Endothelial cell of umbilical vein (primary cell): ENCODE data around the gene CEBPB. TPM values are rescaled to one million over a fixed set of nuclear protein-coding genes. Genes with fewer than 3 reads are reported as not detected.

Source experiments
- BruUV-seq: library from RNA; stranded (reverse); fragments of 400-500 nt; replicated peaks from 2 replicates; lab custom pipeline; 2021; lab: Mats Ljungman, UMichigan
- CTCF ChIA-PET: fragments of 300-600, 350-600 bp; sonication (Branson Sonifier 250); formaldehyde crosslinking; loops from one replicate; lab custom pipeline; 2021; ENCODE audit warnings: antibody characterized with exemption, inconsistent platforms; lab: Charles Lee
- POLR2A ChIA-PET: fragments of 300-600, 350-600 bp; sonication (Branson Sonifier 250); formaldehyde crosslinking; loops from one replicate; lab custom pipeline; 2021; ENCODE audit warnings: antibody characterized with exemption, inconsistent platforms; lab: Charles Lee
- DNase-seq: peaks from one replicate; pipeline ENCODE4 v3.0.0-alpha.2; 2011; ENCODE audit warnings: low read depth, low spot score
- FAIRE-seq: peaks from 2 replicates; lab custom pipeline; 2011; peaks lifted over from hg19 to GRCh38; lab: Jason Lieb, UNC
- H2AFZ ChIP-seq: 2 replicates; pipeline ENCODE4 v1.6.0; 2012; ENCODE audit warnings: low read depth, low read length, control low read depth, inconsistent platforms
- H3K27ac ChIP-seq: 2 replicates; pipeline ENCODE4 v1.5.1; 2011; ENCODE audit warnings: low read depth, mild to moderate bottlenecking, control low read depth, low read length, moderate library complexity; ENCODE audit not compliant: insufficient read depth
- H3K27me3 ChIP-seq, 2 experiments: 2 replicates each; pipeline versions ENCODE4 v1.6.0 to v1.6.1; 2011; ENCODE audit warnings: low read length in 2 of 2, mixed read lengths in 1 of 2; ENCODE audit not compliant: control insufficient read depth in 2 of 2, insufficient read depth in 2 of 2
- H3K36me3 ChIP-seq, 2 experiments: 2 replicates in 1 of 2; 3 replicates in 1 of 2; pipeline ENCODE4 v1.5.1; 2011; ENCODE audit warnings: low read length in 2 of 2, mild to moderate bottlenecking in 1 of 2, moderate library complexity in 1 of 2; ENCODE audit not compliant: control insufficient read depth in 2 of 2, insufficient read depth in 2 of 2; ENCODE audit errors: extremely low read depth in 1 of 2
- H3K4me1 ChIP-seq: 3 replicates; pipeline ENCODE4 v1.5.1; 2011; ENCODE audit warnings: mild to moderate bottlenecking, low read length; ENCODE audit not compliant: control insufficient read depth, insufficient read depth; ENCODE audit errors: extremely low read depth
- H3K4me2 ChIP-seq: 2 replicates; pipeline ENCODE4 v1.6.1; 2011; ENCODE audit warnings: low read length, control low read depth, mixed read lengths; ENCODE audit not compliant: insufficient read depth
- H3K4me3 ChIP-seq, 3 experiments: fragments of 200-600 bp in 1 of 3; sonication (generic), shearing (Covaris generic) in 1 of 3; replicated peaks in 1 of 3; 2 replicates each; pipeline ENCODE4 v1.5.1; 2011 to 2016; ENCODE audit warnings: control low read depth in 3 of 3, low read length in 3 of 3, mild to moderate bottlenecking in 2 of 3, inconsistent platforms in 1 of 3, low read depth in 1 of 3, moderate library complexity in 1 of 3; ENCODE audit not compliant: insufficient read depth in 1 of 3
- H3K79me2 ChIP-seq: 2 replicates; pipeline ENCODE4 v1.6.0; 2012; ENCODE audit warnings: low read length, inconsistent platforms; ENCODE audit not compliant: control insufficient read depth, insufficient read depth
- H3K9ac ChIP-seq: replicated peaks from 2 replicates; pipeline ENCODE3; 2011; ENCODE audit warnings: low read length, control low read depth; ENCODE audit not compliant: insufficient read depth; ENCODE audit errors: extremely low read depth
- H3K9me1 ChIP-seq: replicated peaks from 3 replicates; pipeline ENCODE4 v1.6.0; 2011; ENCODE audit warnings: mild to moderate bottlenecking, low read length; ENCODE audit not compliant: control insufficient read depth, insufficient read depth; ENCODE audit errors: extremely low read depth
- H3K9me3 ChIP-seq: replicated peaks from 2 replicates; pipeline ENCODE4 v1.5.1; 2012; ENCODE audit warnings: low read length, inconsistent platforms; ENCODE audit not compliant: control insufficient read depth, insufficient read depth
- H4K20me1 ChIP-seq: replicated peaks from 2 replicates; pipeline ENCODE3; 2011; ENCODE audit warnings: mild to moderate bottlenecking, low read length; ENCODE audit not compliant: control insufficient read depth, insufficient read depth; ENCODE audit errors: extremely low read depth
- EZH2 ChIP-seq: IDR thresholded peaks from 2 replicates; pipeline ENCODE4 v1.6.1; 2012; ENCODE audit warnings: borderline replicate concordance, low read depth, mild to moderate bottlenecking, moderate library complexity, low read length, inconsistent platforms; ENCODE audit not compliant: severe bottlenecking
- FOS ChIP-seq: IDR thresholded peaks from 2 replicates; pipeline ENCODE4 v1.6.1; 2011; ENCODE audit warnings: mild to moderate bottlenecking, low read length, moderate library complexity, borderline replicate concordance; ENCODE audit not compliant: insufficient read depth
- GATA2 ChIP-seq: IDR thresholded peaks from 2 replicates; pipeline ENCODE4 v1.7.0; 2011; ENCODE audit warnings: low read depth, mild to moderate bottlenecking, moderate library complexity, mixed read lengths, low read length; ENCODE audit not compliant: insufficient read length, insufficient read depth
- JUN ChIP-seq: IDR thresholded peaks from 2 replicates; pipeline ENCODE4 v1.6.1; 2011; ENCODE audit warnings: borderline replicate concordance, low read depth; ENCODE audit not compliant: insufficient read length, insufficient read depth
- MAX ChIP-seq: IDR thresholded peaks from 2 replicates; pipeline ENCODE4 v1.6.1; 2011; ENCODE audit not compliant: insufficient read depth, insufficient read length
- MYC ChIP-seq: IDR thresholded peaks from one replicate; pipeline ENCODE4 v1.6.1; 2011; ENCODE audit warnings: mild to moderate bottlenecking, low read depth, low read length
- POLR2A ChIP-seq: IDR thresholded peaks from 2 replicates; pipeline ENCODE4 v1.6.1; 2012; ENCODE audit warnings: low read depth, mild to moderate bottlenecking, control low read depth, low read length
- POLR2AphosphoS5 ChIP-seq: IDR thresholded peaks from 2 replicates; pipeline ENCODE4 v1.6.1; 2012; ENCODE audit warnings: low read depth, mild to moderate bottlenecking, control low read depth, low read length, moderate library complexity; ENCODE audit not compliant: insufficient read depth
- dilution Hi-C: fragments of 300-500 bp; cut with MboI; formaldehyde crosslinking; loops from one replicate; pipeline ENCODE4 v1.15.0; 2019; ENCODE audit warnings: low sequenced_read_pairs; ENCODE audit not compliant: extremely low pct_ligation_motif_present
- intact Hi-C: fragments of 100-400 bp; cut with micrococcal nuclease; formaldehyde crosslinking; loops from one replicate; pipeline ENCODE4 v1.10.0; 2022
- polyA plus RNA-seq, 4 experiments: library from polyadenylated mRNA; depleted of rRNA in 3 of 4; stranded (reverse) in 3 of 4; unstranded in 1 of 4; fragments of >200 nt; gene quantifications; 2 replicates each; pipeline versions ENCODE4 v1.2.1 to v1.2.3, GENCODE V29; 2011 to 2012; ENCODE audit warnings: missing spikeins in 1 of 4
- total RNA-seq: library from RNA; stranded (reverse); gene quantifications from 2 replicates; pipeline ENCODE4 v1.2.3, GENCODE V29; 2021
- TF ChIP-seq, protein P1 (sequence below), 2 donors: IDR thresholded peaks; 1 replicate in 1 of 2; 2 replicates in 1 of 2; pipeline ENCODE4 v1.5.1; 2011; ENCODE audit warnings: low read length in 2 of 2, mild to moderate bottlenecking in 2 of 2, moderate library complexity in 2 of 2, control low read depth in 1 of 2, inconsistent platforms in 1 of 2, low read depth in 1 of 2; ENCODE audit not compliant: insufficient read depth in 1 of 2; ENCODE audit errors: extremely low read depth in 1 of 2

The CEBPB gene
- total and polyA plus RNA-seq, 2 donors (not counting 3 experiments of a cell fraction or from before 2014, with no cell fraction given): 3.7 to 11.4 TPM

DNA sequence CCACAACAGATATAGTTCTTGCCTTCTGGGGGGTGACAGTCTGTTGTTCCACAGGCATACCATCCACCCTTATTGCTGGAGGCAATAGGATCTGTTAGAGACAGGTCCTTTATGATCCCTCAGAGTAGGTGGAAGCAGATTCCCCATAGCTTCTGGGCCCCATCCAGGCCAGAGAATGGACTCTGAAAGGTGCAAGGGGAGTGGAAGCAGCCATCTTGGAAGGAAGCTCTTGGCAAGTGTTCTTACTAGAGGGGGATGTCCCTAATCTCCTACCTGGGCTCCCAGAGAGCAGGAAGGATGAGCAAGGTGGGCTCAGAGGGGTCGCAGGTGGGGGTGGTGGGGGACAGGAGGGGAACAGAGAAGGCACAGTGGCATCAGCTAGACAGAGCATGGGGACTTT, 33.4 kb downstream of the CEBPB start:
- Histone ChIP-seq H3K4me1 (no peaks in the 10 kb centered on the region), H3K4me2 (no peak overlapping the region), H3K27me3 (no peaks in the 10 kb centered on the region), H3K9ac (no peak overlapping the region), H3K4me3 (no peak overlapping the region), H3K36me3 (no peaks in the 10 kb centered on the region), H3K79me2 (no peaks in the 10 kb centered on the region), H3K9me3 (no peaks in the 10 kb centered on the region), H3K27ac (no peak overlapping the region), H2AFZ (no peak overlapping the region), H3K9me1 (no peaks in the 10 kb centered on the region), H4K20me1 (no peaks in the 10 kb centered on the region)
- no peak for DNase-seq
- FAIRE-seq: no peak
- dilution Hi-C loops: no loop called here
- ChIA-PET POLR2A (interaction anchor here (0.7 kb wide), 1 partner anchor 66 kb away, joined by 6 read pairs; no protein-coding TSS in a partner anchor), CTCF (no interaction called here)
- BruUV-seq: no TSS peak
- intact Hi-C loops: no loop called here
- TF ChIP-seq EZH2: no peak
- TF ChIP-seq GATA2: no peak
- TF ChIP-seq FOS: no peak
- no peak for TF ChIP-seq MYC
- TF ChIP-seq POLR2A: no peak
- TF ChIP-seq POLR2AphosphoS5: no peak
- no peak for TF ChIP-seq JUN
- no peak for TF ChIP-seq MAX
- TF ChIP-seq, protein P1, sequence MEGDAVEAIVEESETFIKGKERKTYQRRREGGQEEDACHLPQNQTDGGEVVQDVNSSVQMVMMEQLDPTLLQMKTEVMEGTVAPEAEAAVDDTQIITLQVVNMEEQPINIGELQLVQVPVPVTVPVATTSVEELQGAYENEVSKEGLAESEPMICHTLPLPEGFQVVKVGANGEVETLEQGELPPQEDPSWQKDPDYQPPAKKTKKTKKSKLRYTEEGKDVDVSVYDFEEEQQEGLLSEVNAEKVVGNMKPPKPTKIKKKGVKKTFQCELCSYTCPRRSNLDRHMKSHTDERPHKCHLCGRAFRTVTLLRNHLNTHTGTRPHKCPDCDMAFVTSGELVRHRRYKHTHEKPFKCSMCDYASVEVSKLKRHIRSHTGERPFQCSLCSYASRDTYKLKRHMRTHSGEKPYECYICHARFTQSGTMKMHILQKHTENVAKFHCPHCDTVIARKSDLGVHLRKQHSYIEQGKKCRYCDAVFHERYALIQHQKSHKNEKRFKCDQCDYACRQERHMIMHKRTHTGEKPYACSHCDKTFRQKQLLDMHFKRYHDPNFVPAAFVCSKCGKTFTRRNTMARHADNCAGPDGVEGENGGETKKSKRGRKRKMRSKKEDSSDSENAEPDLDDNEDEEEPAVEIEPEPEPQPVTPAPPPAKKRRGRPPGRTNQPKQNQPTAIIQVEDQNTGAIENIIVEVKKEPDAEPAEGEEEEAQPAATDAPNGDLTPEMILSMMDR (IDR thresholded peaks at IDR 0.05; ENCODE audit: extremely low read depth in 1 of 2, insufficient read depth in 1 of 2, low read depth in 1 of 2, low read length in 2 of 2): no peak
